K562 (cell line): ENCODE data around the gene JPH2. TPM values are rescaled to one million over a fixed set of nuclear protein-coding genes. Genes with fewer than 3 reads are reported as not detected.
A peak's percentile ranks its signal among the peaks of the same experiment; 100 is the strongest.

ENCODE experiments used
- DPF2 ChIP-seq: fragments of 450-650 bp; IDR thresholded peaks from 2 replicates; pipeline ENCODE4 v1.6.1; 2016
- FIP1L1 ChIP-seq: fragments of 200-400 bp; formaldehyde crosslinking; IDR thresholded peaks from 2 replicates; pipeline ENCODE4 v1.6.1; 2018; ENCODE audit warnings: mild to moderate bottlenecking, low read depth, low read length; ENCODE audit not compliant: poor library complexity, severe bottlenecking
- FOSL1 ChIP-seq: fragments of 200-800 bp; sonication (Bioruptor generic); conservative IDR thresholded peaks from 2 replicates; pipeline ENCODE4 v1.6.1; 2016; ENCODE audit warnings: missing genetic modification characterization, missing compliant biosample characterization
- JUNB ChIP-seq: fragments of 450-650 bp; formaldehyde crosslinking; conservative IDR thresholded peaks from 2 replicates; pipeline ENCODE4 v1.4.0; 2020; ENCODE audit warnings: mild to moderate bottlenecking
- KAT8 ChIP-seq: fragments of 450-650 bp; IDR thresholded peaks from 2 replicates; pipeline ENCODE4 v1.6.1; 2016; ENCODE audit warnings: low read depth, mild to moderate bottlenecking
- KLF10 ChIP-seq: fragments of 250-450 bp; sonication (Bioruptor Pico); IDR thresholded peaks from 2 replicates; pipeline ENCODE4 v1.6.1; 2021; ENCODE audit warnings: matching md5 sums
- LARP7 ChIP-seq: fragments of 450-650 bp; IDR thresholded peaks from 2 replicates; pipeline ENCODE4 v1.6.1; 2016
- MTA2 ChIP-seq: fragments of 450-650 bp; IDR thresholded peaks from 2 replicates; pipeline ENCODE4 v1.6.1; 2016; ENCODE audit warnings: low read depth
- NELFE ChIP-seq: IDR thresholded peaks from 2 replicates; pipeline ENCODE4 v1.6.1; 2011; ENCODE audit warnings: mild to moderate bottlenecking; ENCODE audit not compliant: insufficient read depth, insufficient read length
- NR3C1 ChIP-seq: sonication (generic); formaldehyde crosslinking; IDR thresholded peaks from 2 replicates; pipeline ENCODE4 v1.8.1; 2022; ENCODE audit warnings: missing genetic modification reagents
- POLR3G ChIP-seq: IDR thresholded peaks from 2 replicates; pipeline ENCODE4 v1.6.1; 2011; ENCODE audit not compliant: insufficient read length, insufficient replicate concordance; ENCODE audit errors: extremely low read depth
- PRDM10 ChIP-seq: fragments of 450-650 bp; IDR thresholded peaks from 2 replicates; pipeline ENCODE4 v1.6.1; 2018; ENCODE audit not compliant: partially characterized antibody
- SMAD1 ChIP-seq: fragments of 150-350 bp; IDR thresholded peaks from 2 replicates; pipeline ENCODE4 v1.6.1; 2014; ENCODE audit warnings: low read length, low read depth; ENCODE audit not compliant: partially characterized antibody
- SMAD2 ChIP-seq: fragments of 150-350 bp; IDR thresholded peaks from 2 replicates; pipeline ENCODE4 v1.6.1; 2014; ENCODE audit warnings: low read depth, mild to moderate bottlenecking, low read length
- TAF9B ChIP-seq: fragments of 450-650 bp; IDR thresholded peaks from 2 replicates; pipeline ENCODE4 v1.6.1; 2018; ENCODE audit warnings: mild to moderate bottlenecking; ENCODE audit not compliant: partially characterized antibody
- WHSC1 ChIP-seq: IDR thresholded peaks from one replicate; pipeline ENCODE4 v1.6.1; 2012; ENCODE audit warnings: low read length, control low read depth, inconsistent platforms
- XRCC5 ChIP-seq: fragments of 200-400 bp; formaldehyde crosslinking; IDR thresholded peaks from 2 replicates; pipeline ENCODE4 v1.6.1; 2017; ENCODE audit warnings: low read depth, mild to moderate bottlenecking, low read length
- ZNF511 ChIP-seq: sonication (generic); formaldehyde crosslinking; IDR thresholded peaks from 2 replicates; pipeline ENCODE4 v1.8.0; 2022; ENCODE audit warnings: mild to moderate bottlenecking, missing genetic modification reagents
- ZNF717 ChIP-seq: fragments of 250-450 bp; sonication (Bioruptor Pico); IDR thresholded peaks from 2 replicates; pipeline ENCODE4 v1.5.0; 2021
- polyA plus RNA-seq, 8 experiments: library from polyadenylated mRNA; depleted of rRNA in 4 of 8; stranded (reverse) in 5 of 8; unstranded in 3 of 8; fragments of >200 nt; fragmentation: Nextera tagmentation in 2 of 8; fragmentation: Illumina TruSeq in 1 of 8; extraction: Ambion mirVana in 2 of 8; extraction: Trizol in 1 of 8; gene quantifications; 2 replicates each; pipeline versions ENCODE4 v1.2.1 to v1.2.3, GENCODE V29; 2011 to 2014; ENCODE audit warnings: inconsistent platforms in 1 of 8, missing spikeins in 1 of 8
- total RNA-seq, 7 experiments: library from RNA; depleted of rRNA in 6 of 7; stranded (reverse); fragments of >200 nt in 6 of 7; fragmentation: Illumina TruSeq in 2 of 7; extraction: Trizol in 2 of 7; gene quantifications; 2 replicates each; pipeline versions ENCODE4 v1.2.1 to v1.2.3, GENCODE V29; 2011 to 2021; ENCODE audit warnings: low replicate concordance in 1 of 7
- TF ChIP-seq, protein P1 (sequence below): fragments of 450-650 bp; IDR thresholded peaks from one replicate; pipeline ENCODE4 v1.6.1; 2018; ENCODE audit warnings: mild to moderate bottlenecking, moderate library complexity; ENCODE audit not compliant: partially characterized antibody
- TF ChIP-seq, protein P2 (sequence below): sonication (generic); formaldehyde crosslinking; IDR thresholded peaks from 2 replicates; pipeline ENCODE4 v1.4.0; 2020; ENCODE audit warnings: mild to moderate bottlenecking, missing genetic modification reagents
- TF ChIP-seq, protein P3 (sequence below): fragments of 450-650 bp; formaldehyde crosslinking; IDR thresholded peaks from 2 replicates; pipeline ENCODE4 v1.4.0; 2020; ENCODE audit warnings: mild to moderate bottlenecking

The JPH2 gene
- total and polyA plus RNA-seq, 9 of the 15 experiments (the other 6 are each of a cell fraction or from before 2014, with no cell fraction given), result not detected

- TF ChIP-seq ZNF511, result no peak
- TF ChIP-seq ZNF717 (CRISPR knock-in tag), result no peak
- TF ChIP-seq JUNB (CRISPR knock-in tag), result peak; percentile 44; the same call in 1 of the 2 replicates
- TF ChIP-seq, protein P1, sequence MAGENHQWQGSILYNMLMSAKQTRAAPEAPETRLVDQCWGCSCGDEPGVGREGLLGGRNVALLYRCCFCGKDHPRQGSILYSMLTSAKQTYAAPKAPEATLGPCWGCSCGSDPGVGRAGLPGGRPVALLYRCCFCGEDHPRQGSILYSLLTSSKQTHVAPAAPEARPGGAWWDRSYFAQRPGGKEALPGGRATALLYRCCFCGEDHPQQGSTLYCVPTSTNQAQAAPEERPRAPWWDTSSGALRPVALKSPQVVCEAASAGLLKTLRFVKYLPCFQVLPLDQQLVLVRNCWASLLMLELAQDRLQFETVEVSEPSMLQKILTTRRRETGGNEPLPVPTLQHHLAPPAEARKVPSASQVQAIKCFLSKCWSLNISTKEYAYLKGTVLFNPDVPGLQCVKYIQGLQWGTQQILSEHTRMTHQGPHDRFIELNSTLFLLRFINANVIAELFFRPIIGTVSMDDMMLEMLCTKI, result no peak
- TF ChIP-seq NR3C1 (CRISPR knock-in tag), result no peak
- TF ChIP-seq, protein P2, sequence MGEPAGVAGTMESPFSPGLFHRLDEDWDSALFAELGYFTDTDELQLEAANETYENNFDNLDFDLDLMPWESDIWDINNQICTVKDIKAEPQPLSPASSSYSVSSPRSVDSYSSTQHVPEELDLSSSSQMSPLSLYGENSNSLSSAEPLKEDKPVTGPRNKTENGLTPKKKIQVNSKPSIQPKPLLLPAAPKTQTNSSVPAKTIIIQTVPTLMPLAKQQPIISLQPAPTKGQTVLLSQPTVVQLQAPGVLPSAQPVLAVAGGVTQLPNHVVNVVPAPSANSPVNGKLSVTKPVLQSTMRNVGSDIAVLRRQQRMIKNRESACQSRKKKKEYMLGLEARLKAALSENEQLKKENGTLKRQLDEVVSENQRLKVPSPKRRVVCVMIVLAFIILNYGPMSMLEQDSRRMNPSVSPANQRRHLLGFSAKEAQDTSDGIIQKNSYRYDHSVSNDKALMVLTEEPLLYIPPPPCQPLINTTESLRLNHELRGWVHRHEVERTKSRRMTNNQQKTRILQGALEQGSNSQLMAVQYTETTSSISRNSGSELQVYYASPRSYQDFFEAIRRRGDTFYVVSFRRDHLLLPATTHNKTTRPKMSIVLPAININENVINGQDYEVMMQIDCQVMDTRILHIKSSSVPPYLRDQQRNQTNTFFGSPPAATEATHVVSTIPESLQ (CRISPR knock-in tag), result no peak
- no peak for TF ChIP-seq POLR3G
- TF ChIP-seq WHSC1, result no peak
- TF ChIP-seq KLF10 (CRISPR knock-in tag), result no peak
- no peak for TF ChIP-seq SMAD2
- TF ChIP-seq MTA2, result no peak
- TF ChIP-seq LARP7, result no peak
- TF ChIP-seq FIP1L1, result no peak
- TF ChIP-seq TAF9B, result peak; percentile 24
- TF ChIP-seq, protein P3, sequence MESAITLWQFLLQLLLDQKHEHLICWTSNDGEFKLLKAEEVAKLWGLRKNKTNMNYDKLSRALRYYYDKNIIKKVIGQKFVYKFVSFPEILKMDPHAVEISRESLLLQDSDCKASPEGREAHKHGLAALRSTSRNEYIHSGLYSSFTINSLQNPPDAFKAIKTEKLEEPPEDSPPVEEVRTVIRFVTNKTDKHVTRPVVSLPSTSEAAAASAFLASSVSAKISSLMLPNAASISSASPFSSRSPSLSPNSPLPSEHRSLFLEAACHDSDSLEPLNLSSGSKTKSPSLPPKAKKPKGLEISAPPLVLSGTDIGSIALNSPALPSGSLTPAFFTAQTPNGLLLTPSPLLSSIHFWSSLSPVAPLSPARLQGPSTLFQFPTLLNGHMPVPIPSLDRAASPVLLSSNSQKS (CRISPR knock-in tag), result no peak
- TF ChIP-seq SMAD1, result no peak
- no peak for TF ChIP-seq PRDM10
- TF ChIP-seq XRCC5, result no peak
- peak; percentile 86 for TF ChIP-seq DPF2
- TF ChIP-seq NELFE, result no peak
- no peak for TF ChIP-seq KAT8
- peak; percentile 92 for TF ChIP-seq FOSL1 (tag)
Observed at GRCh38 chr20:44204156-44204831, 17.3 kb upstream of the JPH2 start (continued).
